Central memory CD8-positive, alpha-beta T cell (primary cell): ENCODE results near the gene ETV5.

Experiments used
- ATAC-seq: fragments of 150-1000 bp; cut with Tn5 transposase; replicated peaks from 2 replicates; pipeline ENCODE4 v1.10.0; 2022; ENCODE audit warnings: mild to moderate bottlenecking, moderate FRiP score, moderate number of reproducible peaks; ENCODE audit not compliant: poor library complexity, severe bottlenecking; ENCODE audit errors: extremely low read depth
- DNase-seq, 2 donors: peaks; one replicate each; pipeline ENCODE4 v3.0.0; 2021; ENCODE audit warnings: low spot score in 2 of 2
- H3K27ac Mint-ChIP-seq: one replicate; pipeline ENCODE4 v1.8.0; 2022; ENCODE audit warnings: low read depth, mild to moderate bottlenecking, moderate library complexity, mixed read lengths
- H3K27me3 Mint-ChIP-seq: one replicate; pipeline ENCODE4 v1.8.0; 2022; ENCODE audit warnings: mixed read lengths
- H3K36me3 Mint-ChIP-seq: one replicate; pipeline ENCODE4 v1.8.0; 2022; ENCODE audit warnings: mild to moderate bottlenecking, moderate library complexity, mixed read lengths; ENCODE audit not compliant: insufficient read depth
- H3K4me1 Mint-ChIP-seq: one replicate; pipeline ENCODE4 v1.8.0; 2022; ENCODE audit warnings: mixed read lengths
- H3K4me3 Mint-ChIP-seq: one replicate; pipeline ENCODE4 v1.8.0; 2022; ENCODE audit warnings: mild to moderate bottlenecking, moderate library complexity, mixed read lengths
- H3K9me3 Mint-ChIP-seq: one replicate; pipeline ENCODE4 v1.8.0; 2022; ENCODE audit warnings: mixed read lengths

ETV5 gene

DNA sequence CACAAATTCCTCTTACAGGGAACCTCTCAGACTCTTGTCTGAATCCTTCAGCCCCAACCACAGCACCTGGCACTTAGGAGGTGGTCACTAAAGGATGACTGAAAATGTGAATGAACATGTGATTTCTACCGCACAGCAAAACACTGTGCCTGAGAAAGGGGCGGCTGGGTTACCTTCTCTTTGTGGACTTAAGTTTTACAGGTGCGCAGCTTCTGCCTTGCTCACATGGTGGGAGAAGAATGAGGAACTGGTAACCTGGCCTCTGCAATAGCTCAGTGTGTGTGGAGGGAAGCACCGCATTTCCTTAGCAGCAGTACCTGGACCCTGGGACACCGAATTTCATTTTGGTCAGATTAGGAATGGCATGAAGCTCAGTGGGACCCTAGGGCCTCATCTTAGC, 9.8 kb upstream of the ETV5 start:
- ATAC-seq (no peak), DNase-seq (no peak)
- Mint-ChIP-seq H3K36me3 (no peaks in the 10 kb centered on the region), H3K27me3 (peaks cover 95% of the 10 kb centered on the region), H3K4me3 (no peak overlapping the region), H3K27ac (no peak overlapping the region), H3K9me3 (no peaks in the 10 kb centered on the region), H3K4me1 (no peaks in the 10 kb centered on the region)

- no peak for ATAC-seq
- Mint-ChIP-seq H3K27ac (no peak overlapping the region), H3K9me3 (no peaks in the 10 kb centered on the region), H3K27me3 (peaks cover 95% of the 10 kb centered on the region), H3K4me3 (no peak overlapping the region), H3K4me1 (no peaks in the 10 kb centered on the region), H3K36me3 (no peaks in the 10 kb centered on the region)
- DNase-seq: no peak
Observed at GRCh38 chr3:186117521-186118134, 8.7 kb upstream of the ETV5 start.

GRCh38 chr3:186115239-186115996, 6.5 kb upstream of the ETV5 start:
- no peak overlapping the region for H3K27ac Mint-ChIP-seq
- peaks cover 8% of the 10 kb centered on the region for H3K4me1 Mint-ChIP-seq
- H3K27me3 Mint-ChIP-seq: peaks cover 100% of the 10 kb centered on the region

DNA sequence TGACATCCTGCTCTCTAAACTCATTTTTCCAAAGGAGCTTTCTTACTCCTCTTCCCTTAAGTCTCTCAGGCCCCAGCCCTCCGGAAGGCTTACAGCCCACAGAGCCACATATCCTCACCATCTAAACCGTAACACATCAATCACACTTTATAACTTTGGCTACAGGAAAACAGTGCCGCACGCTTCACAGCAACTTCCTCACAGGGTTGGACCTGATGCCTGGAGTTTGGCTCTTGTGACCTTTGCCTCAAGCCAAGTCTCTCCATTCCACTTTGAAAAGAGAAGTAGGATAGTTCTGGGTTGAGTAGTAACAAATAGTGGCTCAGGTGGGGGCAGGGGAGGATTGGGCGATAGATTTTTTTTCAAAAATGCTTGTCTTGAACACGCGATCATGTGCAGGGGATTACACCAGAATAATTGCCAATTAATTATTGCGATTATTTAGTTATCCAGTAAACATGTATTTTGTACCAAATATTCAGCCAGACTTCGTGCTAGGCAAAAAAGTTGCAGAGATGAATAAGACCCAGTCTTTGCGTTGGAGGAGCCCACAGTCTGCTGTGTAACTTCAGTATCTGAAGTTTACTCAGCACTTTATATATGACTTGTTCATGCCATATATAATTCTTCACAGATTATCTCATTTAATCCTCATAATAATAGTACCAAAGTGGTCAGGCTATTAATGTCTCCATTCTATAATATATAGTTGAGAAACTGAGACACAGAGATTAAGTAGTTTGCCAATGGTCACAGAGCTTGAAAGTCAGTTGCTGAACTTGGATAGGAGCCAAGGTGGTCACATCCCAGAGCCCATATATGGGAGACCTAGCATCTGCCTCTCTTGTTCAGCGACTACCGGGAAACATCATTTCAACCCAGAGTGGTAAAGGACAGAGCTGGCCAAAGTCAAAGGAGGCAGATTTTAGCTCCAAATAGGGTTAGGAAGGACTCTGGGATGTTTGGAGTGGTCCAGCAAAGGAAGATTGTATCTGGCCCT, 2.4 kb upstream of the ETV5 start:
- DNase-seq (no peak), ATAC-seq (no peak)
- no peaks in the 10 kb centered on the region for H3K9me3 Mint-ChIP-seq
- H3K36me3 Mint-ChIP-seq: peaks cover 13% of the 10 kb centered on the region
- peak overlapping the region; percentile 90 for H3K4me3 Mint-ChIP-seq
- H3K27ac Mint-ChIP-seq: no peak overlapping the region
- H3K4me1 Mint-ChIP-seq: peaks cover 39% of the 10 kb centered on the region
- H3K27me3 Mint-ChIP-seq: peaks cover 99% of the 10 kb centered on the region

More at GRCh38 chr3:186115239-186115996, 6.5 kb upstream of the ETV5 start:
- no peaks in the 10 kb centered on the region for H3K9me3 Mint-ChIP-seq
- H3K36me3 Mint-ChIP-seq: peaks cover 2% of the 10 kb centered on the region
- ATAC-seq (no peak), DNase-seq (no peak)
- H3K4me3 Mint-ChIP-seq: no peak overlapping the region

DNA sequence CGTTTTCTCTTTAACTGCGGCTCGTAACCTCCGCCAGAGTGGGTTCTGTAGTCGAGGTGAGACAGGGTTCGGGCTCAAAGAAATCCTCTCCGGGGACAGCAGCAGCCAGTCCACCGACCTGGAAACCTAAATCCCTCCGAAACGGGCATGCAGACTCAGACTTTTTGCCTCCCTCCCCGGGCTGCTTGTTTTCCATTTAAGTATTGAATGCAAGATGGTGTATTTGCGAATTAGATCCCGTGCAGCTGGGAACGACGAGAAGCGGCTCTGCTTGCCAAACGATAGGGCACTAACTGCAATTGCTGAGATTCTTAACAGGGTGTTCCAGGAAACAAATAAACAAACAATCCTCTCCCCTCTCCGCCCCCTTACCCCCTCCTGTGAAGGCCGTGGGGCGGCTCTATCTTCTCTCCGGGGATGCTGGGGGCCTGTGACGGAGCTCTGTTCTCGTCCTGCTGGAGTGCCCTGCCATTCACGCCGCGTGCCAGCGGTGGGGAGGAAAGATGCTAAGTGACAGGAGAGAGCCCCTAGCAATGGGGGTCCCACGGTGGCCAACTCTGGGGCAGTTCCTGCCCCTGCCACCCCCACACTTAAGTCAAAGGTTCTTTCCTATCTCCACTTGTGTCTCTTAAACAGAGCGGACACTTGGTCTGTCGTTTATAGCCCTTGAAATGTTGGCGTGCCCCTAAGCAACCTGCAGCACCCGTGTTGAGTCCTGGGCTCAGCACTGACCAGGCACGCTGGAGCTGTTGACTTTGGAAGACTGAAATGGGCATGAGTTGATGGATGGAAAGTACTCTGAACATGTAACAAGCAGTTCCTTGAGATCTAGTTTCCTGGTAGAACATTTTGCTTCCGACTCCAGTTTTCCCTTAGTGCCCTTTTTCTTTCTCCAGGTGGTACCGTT, 1.3 kb upstream of the ETV5 start:
- H3K9me3 Mint-ChIP-seq: no peaks in the 10 kb centered on the region
- H3K4me3 Mint-ChIP-seq: peak overlapping the region; percentile 90
- H3K27me3 Mint-ChIP-seq: peaks cover 99% of the 10 kb centered on the region
- peak overlapping the region; percentile 64 for H3K27ac Mint-ChIP-seq
- peaks cover 13% of the 10 kb centered on the region for H3K36me3 Mint-ChIP-seq
- peaks cover 39% of the 10 kb centered on the region for H3K4me1 Mint-ChIP-seq
- DNase-seq (no peak), ATAC-seq (no peak)

DNA sequence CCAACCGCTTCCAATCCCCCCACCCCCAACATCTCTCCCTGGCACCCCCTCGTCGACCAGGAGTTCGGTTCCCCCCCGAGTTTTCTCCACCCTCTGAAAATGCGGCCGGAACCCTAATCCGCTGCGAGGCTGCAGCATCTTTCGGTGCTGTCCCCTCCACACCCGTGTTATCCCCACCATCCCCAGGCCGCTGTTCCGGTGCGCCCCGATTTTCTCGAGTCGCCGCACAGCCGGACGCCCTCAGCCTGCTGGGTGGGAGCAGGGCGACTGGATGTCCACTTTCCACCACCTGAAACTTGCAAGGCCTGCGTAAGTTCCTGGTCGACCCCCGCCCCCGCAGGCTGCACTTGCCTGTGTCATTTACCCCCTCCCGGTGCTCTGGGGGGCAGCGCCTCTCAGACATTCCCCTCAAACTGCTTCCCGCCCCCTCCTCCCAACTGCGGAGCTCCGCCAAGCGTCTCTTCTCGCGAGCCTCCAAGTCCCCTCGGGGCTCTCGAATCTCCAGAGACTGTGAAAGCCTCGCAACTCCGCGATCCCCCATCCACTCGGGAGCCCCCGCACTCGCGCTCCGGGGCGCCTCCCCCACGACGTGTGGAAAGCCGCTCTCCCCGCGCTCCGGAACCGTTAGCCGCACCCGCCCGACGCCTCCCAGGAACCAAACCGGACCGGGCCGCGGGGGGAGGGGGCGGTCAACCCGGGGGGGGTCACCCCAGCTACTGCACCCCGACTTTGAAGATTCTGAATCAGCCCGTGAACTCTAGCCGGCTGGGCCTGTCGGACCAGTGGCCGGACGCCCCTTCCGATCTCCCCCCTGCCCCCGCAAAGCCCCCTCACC, 566 bp downstream of the ETV5 start:
- Mint-ChIP-seq H3K4me1 (peaks cover 39% of the 10 kb centered on the region), H3K4me3 (peak overlapping the region; percentile 90), H3K27me3 (peaks cover 83% of the 10 kb centered on the region), H3K9me3 (no peaks in the 10 kb centered on the region), H3K36me3 (peaks cover 13% of the 10 kb centered on the region), H3K27ac (peak overlapping the region; percentile 64)
- ATAC-seq (no peak), DNase-seq (peak in 1 of 2 donors; percentile 10)

DNA sequence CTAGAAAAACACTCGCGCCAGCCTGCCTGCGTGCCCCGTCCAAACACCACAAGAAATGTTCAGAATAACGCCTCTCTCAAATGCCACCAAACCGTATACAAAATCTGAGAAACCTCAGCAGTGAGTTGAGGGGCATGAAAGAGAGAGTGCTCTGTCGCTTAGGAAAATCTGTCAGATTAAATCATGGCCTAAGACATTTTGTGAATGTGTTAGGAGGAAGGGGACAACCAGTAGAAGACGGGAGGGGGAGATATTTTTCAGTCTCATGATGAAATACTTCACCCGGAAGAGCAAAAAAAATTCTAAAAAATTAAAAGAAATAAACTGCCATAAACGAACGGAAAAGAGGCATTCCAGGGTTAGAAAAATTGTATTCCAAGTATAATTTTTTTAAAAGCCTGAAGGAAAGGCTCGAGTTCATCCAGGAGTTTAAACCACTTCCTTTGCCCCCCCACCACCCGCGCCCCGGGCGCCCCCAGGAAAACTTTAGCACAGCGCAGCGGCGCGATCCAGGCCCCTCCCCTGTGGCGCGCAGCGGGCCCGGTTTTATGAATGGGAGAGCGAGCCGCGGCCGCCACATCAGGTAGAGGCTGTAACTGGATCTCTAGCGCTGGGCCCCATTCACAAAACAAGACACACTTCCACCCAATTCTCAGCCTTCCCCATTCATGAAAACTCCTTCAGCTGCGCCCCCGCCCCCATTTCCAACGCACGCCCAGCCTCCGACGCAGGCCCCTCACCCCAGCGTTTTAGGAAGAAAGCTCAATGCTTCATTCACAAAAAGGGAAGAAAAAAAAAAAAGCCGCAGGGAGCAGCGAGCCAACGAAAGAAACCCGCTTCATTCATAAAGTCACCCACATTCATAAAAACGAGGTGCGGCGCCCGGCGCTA, 1.4 kb downstream of the ETV5 start:
- Mint-ChIP-seq H3K4me3 (peak overlapping the region; percentile 90), H3K4me1 (peaks cover 39% of the 10 kb centered on the region), H3K27ac (no peak overlapping the region), H3K9me3 (no peaks in the 10 kb centered on the region), H3K27me3 (peaks cover 82% of the 10 kb centered on the region), H3K36me3 (peaks cover 13% of the 10 kb centered on the region)
- ATAC-seq (no peak), DNase-seq (no peak)

DNA sequence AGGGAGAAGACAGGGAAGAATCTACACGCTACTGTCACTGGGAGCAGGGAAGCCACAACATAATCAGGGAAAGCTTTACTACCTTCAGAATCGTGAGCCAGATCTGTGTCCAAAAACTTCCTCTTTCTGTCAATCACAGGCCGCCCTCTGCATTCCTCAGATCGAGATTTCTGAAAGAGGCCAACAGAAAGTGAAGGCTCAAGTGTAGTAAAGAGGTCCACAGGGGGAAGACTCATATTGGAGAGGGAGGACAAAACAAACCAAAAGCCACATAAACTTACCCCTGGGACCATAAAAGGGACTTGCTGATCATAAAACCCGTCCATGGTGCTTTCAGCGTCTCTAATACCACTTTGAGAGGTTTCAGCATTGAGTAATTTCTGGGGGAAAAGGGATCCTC, 3.3 kb downstream of the ETV5 start:
- peaks cover 12% of the 10 kb centered on the region for H3K36me3 Mint-ChIP-seq
- no peak for DNase-seq
- peaks cover 80% of the 10 kb centered on the region for H3K27me3 Mint-ChIP-seq
- no peak for ATAC-seq
- H3K4me1 Mint-ChIP-seq: peaks cover 32% of the 10 kb centered on the region
- H3K9me3 Mint-ChIP-seq: no peaks in the 10 kb centered on the region
- H3K4me3 Mint-ChIP-seq: no peak overlapping the region
- H3K27ac Mint-ChIP-seq: no peak overlapping the region

DNA sequence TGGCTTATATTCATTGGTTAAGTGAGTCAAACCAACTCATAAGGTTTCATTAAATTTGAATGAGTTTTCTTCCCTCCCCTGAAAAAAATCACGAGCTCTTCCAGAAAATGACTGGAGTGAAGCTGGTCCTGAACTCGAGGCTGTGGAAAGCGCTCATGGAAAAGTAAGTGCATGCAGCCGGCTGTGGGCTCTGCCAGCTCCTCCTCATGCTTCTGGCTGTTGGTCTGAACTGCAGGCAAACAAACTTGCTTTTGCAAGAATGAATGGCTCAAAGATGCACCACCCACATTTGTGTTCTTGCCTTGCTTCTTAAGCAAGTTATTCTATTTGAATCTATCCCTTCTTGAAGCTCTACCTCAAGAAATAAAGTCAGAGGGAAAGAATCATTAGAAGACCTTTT, 6.2 kb downstream of the ETV5 start:
- Mint-ChIP-seq H3K36me3 (no peaks in the 10 kb centered on the region), H3K4me3 (no peak overlapping the region), H3K27ac (no peak overlapping the region), H3K9me3 (no peaks in the 10 kb centered on the region), H3K27me3 (peaks cover 76% of the 10 kb centered on the region), H3K4me1 (peaks cover 8% of the 10 kb centered on the region)
- ATAC-seq: no peak
- DNase-seq: no peak

GRCh38 chr3:186100398-186100797, 8.5 kb downstream of the ETV5 start:
- no peaks in the 10 kb centered on the region for H3K36me3 Mint-ChIP-seq
- H3K4me3 Mint-ChIP-seq: no peak overlapping the region
- H3K4me1 Mint-ChIP-seq: no peaks in the 10 kb centered on the region
- H3K27me3 Mint-ChIP-seq: peaks cover 76% of the 10 kb centered on the region
- no peaks in the 10 kb centered on the region for H3K9me3 Mint-ChIP-seq
- no peak overlapping the region for H3K27ac Mint-ChIP-seq
- DNase-seq (no peak), ATAC-seq (no peak)
